ENCODE measurements around the gene ACIN1. TPM values are rescaled to one million over a fixed set of nuclear protein-coding genes. Genes with fewer than 3 reads are reported as not detected.
A peak's percentile ranks its signal among the peaks of the same experiment; 100 is the strongest.

The ACIN1 gene
- total and polyA plus RNA-seq, 2 of the 13 experiments (the other 11 are each of a cell fraction or from before 2014, with no cell fraction given) = 165 to 183 TPM

DNA sequence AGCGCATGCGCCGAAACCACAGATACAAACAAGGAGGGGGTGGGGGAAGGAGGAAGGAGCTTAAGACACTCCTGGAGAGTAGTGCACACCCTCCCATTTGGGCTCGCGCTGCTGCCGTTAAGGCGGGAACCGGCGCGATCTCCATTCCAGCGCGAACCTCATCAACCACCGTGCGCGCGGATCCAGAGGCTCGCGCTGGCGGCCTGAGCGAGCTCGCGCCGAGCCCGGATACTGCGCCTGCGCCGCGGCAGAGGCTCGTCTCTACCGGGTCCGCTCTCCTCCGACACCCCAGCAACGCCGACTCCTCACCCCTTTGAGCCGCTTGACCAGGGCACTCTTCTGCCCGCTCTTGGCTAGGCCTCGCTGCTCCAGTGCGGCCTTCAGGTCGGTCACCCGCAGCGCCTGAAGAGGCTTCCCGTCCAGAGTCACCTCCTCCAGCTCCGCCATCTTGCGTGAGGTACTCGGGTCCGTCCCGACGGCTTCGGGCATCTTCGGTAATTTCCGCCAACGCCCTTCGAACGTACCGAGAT is at the start of gene ACIN1 (continued):
- TF ChIP-seq ZNF572 (CRISPR knock-in tag; IDR thresholded peaks at IDR 0.05) (peak; percentile 67; the same call in 1 of the 2 replicates), ZNF354B (CRISPR knock-in tag; IDR thresholded peaks at IDR 0.05) (peak; percentile 98), ZFY (CRISPR knock-in tag; IDR thresholded peaks at IDR 0.05) (peak; percentile 87), CBX1 (IDR thresholded peaks at IDR 0.05; ENCODE audit: low read depth) (peak; percentile 84), SP140L (CRISPR knock-in tag; IDR thresholded peaks at IDR 0.05; ENCODE audit: borderline replicate concordance) (peak; percentile 76; the same call in 1 of the 2 replicates), SOX6 (IDR thresholded peaks at IDR 0.05) (no peak), SOX6 (CRISPR knock-in tag; IDR thresholded peaks at IDR 0.05) (peak; percentile 87), PHF20 (CRISPR knock-in tag; IDR thresholded peaks at IDR 0.05) (no peak), ZSCAN9 (CRISPR knock-in tag; IDR thresholded peaks at IDR 0.05; ENCODE audit: borderline replicate concordance) (peak; percentile 72; the same call in 1 of the 2 replicates), KMT2A (CRISPR knock-in tag; IDR thresholded peaks at IDR 0.05) (peak; percentile 46; the same call in 1 of the 2 replicates), FLYWCH1 (CRISPR knock-in tag; IDR thresholded peaks at IDR 0.05) (no peak), RARA (CRISPR knock-in tag; IDR thresholded peaks at IDR 0.05) (peak; percentile 20), SOX5 (CRISPR knock-in tag; IDR thresholded peaks at IDR 0.05; ENCODE audit: borderline replicate concordance) (peak; percentile 27), MBD4 (IDR thresholded peaks at IDR 0.05; ENCODE audit: borderline replicate concordance, low read length) (no peak), POLR2AphosphoS2 (IDR thresholded peaks at IDR 0.05; ENCODE audit: low read depth, low read length) (peak; percentile 69), MYC (CRISPR knock-in tag; IDR thresholded peaks at IDR 0.05; ENCODE audit: borderline replicate concordance) (peak; percentile 87)
- TF ChIP-seq, protein P1, sequence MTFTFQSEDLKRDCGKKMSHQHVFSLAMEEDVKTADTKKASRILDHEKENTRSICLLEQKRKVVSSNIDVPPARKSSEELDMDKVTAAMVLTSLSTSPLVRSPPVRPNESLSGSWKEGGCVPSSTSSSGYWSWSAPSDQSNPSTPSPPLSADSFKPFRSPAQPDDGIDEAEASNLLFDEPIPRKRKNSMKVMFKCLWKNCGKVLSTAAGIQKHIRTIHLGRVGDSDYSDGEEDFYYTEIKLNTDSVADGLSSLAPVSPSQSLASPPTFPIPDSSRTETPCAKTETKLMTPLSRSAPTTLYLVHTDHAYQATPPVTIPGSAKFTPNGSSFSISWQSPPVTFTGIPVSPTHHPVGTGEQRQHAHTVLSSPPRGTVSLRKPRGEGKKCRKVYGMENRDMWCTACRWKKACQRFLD (CRISPR knock-in tag; IDR thresholded peaks at IDR 0.05; ENCODE audit: borderline replicate concordance) = peak; percentile 98
- TF ChIP-seq, protein P2, sequence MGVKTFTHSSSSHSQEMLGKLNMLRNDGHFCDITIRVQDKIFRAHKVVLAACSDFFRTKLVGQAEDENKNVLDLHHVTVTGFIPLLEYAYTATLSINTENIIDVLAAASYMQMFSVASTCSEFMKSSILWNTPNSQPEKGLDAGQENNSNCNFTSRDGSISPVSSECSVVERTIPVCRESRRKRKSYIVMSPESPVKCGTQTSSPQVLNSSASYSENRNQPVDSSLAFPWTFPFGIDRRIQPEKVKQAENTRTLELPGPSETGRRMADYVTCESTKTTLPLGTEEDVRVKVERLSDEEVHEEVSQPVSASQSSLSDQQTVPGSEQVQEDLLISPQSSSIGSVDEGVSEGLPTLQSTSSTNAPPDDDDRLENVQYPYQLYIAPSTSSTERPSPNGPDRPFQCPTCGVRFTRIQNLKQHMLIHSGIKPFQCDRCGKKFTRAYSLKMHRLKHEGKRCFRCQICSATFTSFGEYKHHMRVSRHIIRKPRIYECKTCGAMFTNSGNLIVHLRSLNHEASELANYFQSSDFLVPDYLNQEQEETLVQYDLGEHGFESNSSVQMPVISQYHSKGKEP (CRISPR knock-in tag; IDR thresholded peaks at IDR 0.05) = peak; percentile 87; the same call in 1 of the 2 replicates
- TF ChIP-seq, protein P3, sequence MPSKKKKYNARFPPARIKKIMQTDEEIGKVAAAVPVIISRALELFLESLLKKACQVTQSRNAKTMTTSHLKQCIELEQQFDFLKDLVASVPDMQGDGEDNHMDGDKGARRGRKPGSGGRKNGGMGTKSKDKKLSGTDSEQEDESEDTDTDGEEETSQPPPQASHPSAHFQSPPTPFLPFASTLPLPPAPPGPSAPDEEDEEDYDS (CRISPR knock-in tag; IDR thresholded peaks at IDR 0.05) = no peak; the same call in 1 of the 2 replicates
- TF ChIP-seq, protein P4, sequence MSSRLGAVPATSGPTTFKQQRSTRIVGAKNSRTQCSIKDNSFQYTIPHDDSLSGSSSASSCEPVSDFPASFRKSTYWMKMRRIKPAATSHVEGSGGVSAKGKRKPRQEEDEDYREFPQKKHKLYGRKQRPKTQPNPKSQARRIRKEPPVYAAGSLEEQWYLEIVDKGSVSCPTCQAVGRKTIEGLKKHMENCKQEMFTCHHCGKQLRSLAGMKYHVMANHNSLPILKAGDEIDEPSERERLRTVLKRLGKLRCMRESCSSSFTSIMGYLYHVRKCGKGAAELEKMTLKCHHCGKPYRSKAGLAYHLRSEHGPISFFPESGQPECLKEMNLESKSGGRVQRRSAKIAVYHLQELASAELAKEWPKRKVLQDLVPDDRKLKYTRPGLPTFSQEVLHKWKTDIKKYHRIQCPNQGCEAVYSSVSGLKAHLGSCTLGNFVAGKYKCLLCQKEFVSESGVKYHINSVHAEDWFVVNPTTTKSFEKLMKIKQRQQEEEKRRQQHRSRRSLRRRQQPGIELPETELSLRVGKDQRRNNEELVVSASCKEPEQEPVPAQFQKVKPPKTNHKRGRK (CRISPR knock-in tag; IDR thresholded peaks at IDR 0.05) = no peak
- TF ChIP-seq, protein P5, sequence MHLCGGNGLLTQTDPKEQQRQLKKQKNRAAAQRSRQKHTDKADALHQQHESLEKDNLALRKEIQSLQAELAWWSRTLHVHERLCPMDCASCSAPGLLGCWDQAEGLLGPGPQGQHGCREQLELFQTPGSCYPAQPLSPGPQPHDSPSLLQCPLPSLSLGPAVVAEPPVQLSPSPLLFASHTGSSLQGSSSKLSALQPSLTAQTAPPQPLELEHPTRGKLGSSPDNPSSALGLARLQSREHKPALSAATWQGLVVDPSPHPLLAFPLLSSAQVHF (CRISPR knock-in tag; IDR thresholded peaks at IDR 0.05) = no peak

Data from HepG2 (cell line).